Testis (tissue), 2 donors: Measurements from ENCODE around the gene OR4D1.

ENCODE experiments used
- CTCF ChIP-seq, 3 experiments: fragments of 450-650 bp in 2 of 3; fragments of 200-600 bp in 1 of 3; sonication (generic) in 1 of 3; IDR thresholded peaks; one replicate each; pipeline ENCODE4 v1.5.1; 2016 to 2019; ENCODE audit warnings: antibody characterized with exemption in 3 of 3, mild to moderate bottlenecking in 2 of 3, moderate library complexity in 1 of 3
- POLR2A ChIP-seq: fragments of 450-650 bp; IDR thresholded peaks from one replicate; pipeline ENCODE4 v1.6.1; 2017; ENCODE audit warnings: antibody characterized with exemption, mild to moderate bottlenecking, moderate library complexity

- TF ChIP-seq CTCF (IDR thresholded peaks at IDR 0.05): no peak
- no peak for TF ChIP-seq POLR2A
Measured at GRCh38 chr17:58161566-58161965, 13.4 kb downstream of the OR4D1 start.
